Measurements from ENCODE around the gene LHX8. TPM values are rescaled to one million over a fixed set of nuclear protein-coding genes. Genes with fewer than 3 reads are reported as not detected.

Gene LHX8
- total and polyA plus RNA-seq, 9 of the 15 experiments (the other 6 are each of a cell fraction or from before 2014, with no cell fraction given) = not detected

DNA sequence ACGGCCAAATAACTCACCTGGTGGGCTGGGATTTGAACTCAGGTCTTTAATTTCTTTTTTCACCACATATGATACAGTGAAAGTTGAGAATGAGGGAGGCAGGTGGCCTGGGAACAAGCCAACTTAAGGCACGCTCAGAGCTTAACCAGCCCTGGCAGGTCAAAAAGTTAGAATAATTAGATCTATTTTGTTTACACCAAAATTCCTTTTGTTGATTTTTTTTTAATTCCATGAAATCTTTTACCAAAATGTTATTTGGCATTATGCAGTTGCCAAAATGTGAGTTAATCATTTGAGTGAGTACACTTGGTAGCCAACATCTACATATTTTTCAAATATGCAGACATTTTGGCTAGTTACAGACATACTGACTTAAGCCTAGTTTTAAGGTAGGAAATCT is 36.8 kb downstream of the LHX8 start:
- BruUV-seq (replicated peaks) = no TSS peak
- no peak overlapping the region for H2AFZ ChIP-seq (ENCODE audit: low read depth, low read length)
- H3K9me1 ChIP-seq (ENCODE audit: control insufficient read depth, insufficient read depth, low read length) = no peaks in the 10 kb centered on the region
- H3K4me2 ChIP-seq (ENCODE audit: insufficient read depth, low read length) = no peak overlapping the region
- ChIA-PET POLR2A (no interaction called here), CTCF (ENCODE audit: low intra/inter-chr PET ratio) (no interaction called here)
- no peak overlapping the region for H3K9ac ChIP-seq (ENCODE audit: insufficient read depth in 1 of 2, low read depth in 2 of 2, low read length in 2 of 2)
- no peak overlapping the region for H3K4me3 ChIP-seq
- DNase-seq (ENCODE audit: extremely low read depth in 1 of 4, low spot score in 3 of 4) = no peak
- ATAC-seq = no peak
- H3K79me2 ChIP-seq (ENCODE audit: control insufficient read depth, insufficient read depth, low read length) = no peaks in the 10 kb centered on the region
- no peaks in the 10 kb centered on the region for H4K20me1 ChIP-seq (replicated peaks; ENCODE audit: control insufficient read depth, insufficient read depth, low read length)
- no peaks in the 10 kb centered on the region for H3K36me3 ChIP-seq (ENCODE audit: control insufficient read depth, insufficient read depth, low read length)
- no peak for FAIRE-seq
- H3K4me1 ChIP-seq (replicated peaks in 1 of 2; ENCODE audit: control insufficient read depth in 2 of 2, insufficient read depth in 2 of 2, low read length in 2 of 2) = no peaks in the 10 kb centered on the region
- intact Hi-C loops (cut with micrococcal nuclease) = no loop called here
- no peak for TF ChIP-seq IRF2 (CRISPR knock-in tag; IDR thresholded peaks at IDR 0.05)
- TF ChIP-seq ZNF76 (CRISPR knock-in tag; IDR thresholded peaks at IDR 0.05; ENCODE audit: borderline replicate concordance) = no peak
- TF ChIP-seq TSC22D4 (tag; IDR thresholded peaks at IDR 0.05) = no peak
- no peak for TF ChIP-seq ZNF133 (CRISPR knock-in tag; IDR thresholded peaks at IDR 0.05)
- no peak for TF ChIP-seq ZNF696 (CRISPR knock-in tag; conservative IDR thresholded peaks at IDR 0.05)
- no peak for TF ChIP-seq HNRNPH1 (optimal IDR thresholded peaks at IDR 0.05; ENCODE audit: low read depth, low read length)
- TF ChIP-seq HMGN3 (IDR thresholded peaks at IDR 0.05; ENCODE audit: borderline replicate concordance, extremely low read depth, insufficient read length, low read depth, low read length) = no peak
- TF ChIP-seq ZNF445 (CRISPR knock-in tag; IDR thresholded peaks at IDR 0.05; ENCODE audit: low read depth) = no peak
- TF ChIP-seq CBX2 (IDR thresholded peaks at IDR 0.05; ENCODE audit: insufficient read depth, low read length, poor library complexity, severe bottlenecking) = no peak
- no peaks in the 10 kb centered on the region for H3K27me3 ChIP-seq (ENCODE audit: control insufficient read depth in 2 of 2, insufficient read depth in 2 of 2, low read length in 2 of 2)
- no peak overlapping the region for H3K27ac ChIP-seq (ENCODE audit: extremely low read depth, low read depth, low read length)
- in situ Hi-C loops (cut with MboI) = no loop called here
- WGBS (ENCODE audit: insufficient coverage, low coverage, missing lambda C conversion rate) = 4% methylated on average over 2 of the region's 2 CpGs
- H3K9me3 ChIP-seq (replicated peaks; ENCODE audit: control insufficient read depth, insufficient read depth, low read depth, low read length) = no peaks in the 10 kb centered on the region
